ENCODE measurements around the gene FAM221B.

FAM221B gene

GRCh38 chr9:35854091-35854762, 25.7 kb upstream of the FAM221B start:
- Histone ChIP-seq H3K27ac (ENCODE audit: low read length) (no peak overlapping the region), H2AFZ (ENCODE audit: low read depth, low read length) (no peak overlapping the region), H3K4me3 (ENCODE audit: low read length) (no peak overlapping the region), H3K27me3 (ENCODE audit: low read depth, low read length) (no peaks in the 10 kb centered on the region), H3K9ac (ENCODE audit: low read length) (no peak overlapping the region), H3K36me3 (replicated peaks; ENCODE audit: low read depth, low read length) (no peaks in the 10 kb centered on the region), H3K9me3 (ENCODE audit: insufficient read depth, low read length) (no peaks in the 10 kb centered on the region), H3K4me2 (ENCODE audit: low read length) (no peak overlapping the region), H3K79me2 (ENCODE audit: low read length) (no peaks in the 10 kb centered on the region), H3K4me1 (ENCODE audit: low read length) (no peaks in the 10 kb centered on the region), H4K20me1 (ENCODE audit: insufficient read depth, low read length) (no peaks in the 10 kb centered on the region)
- TF ChIP-seq CTCF (IDR thresholded peaks at IDR 0.05; ENCODE audit: low read depth, low read length) (no peak), EZH2phosphoT487 (IDR thresholded peaks at IDR 0.05; ENCODE audit: low read depth) (no peak)

GRCh38 chr9:35852876-35853865, 24.6 kb upstream of the FAM221B start:
- TF ChIP-seq CTCF (IDR thresholded peaks at IDR 0.05; ENCODE audit: low read depth, low read length) = no peak
- TF ChIP-seq EZH2phosphoT487 (IDR thresholded peaks at IDR 0.05; ENCODE audit: low read depth) = no peak
- Histone ChIP-seq H3K4me3 (ENCODE audit: low read length) (no peak overlapping the region), H3K9me3 (ENCODE audit: insufficient read depth, low read length) (no peaks in the 10 kb centered on the region), H3K27ac (ENCODE audit: low read length) (no peak overlapping the region), H3K4me1 (ENCODE audit: low read length) (peaks cover 4% of the 10 kb centered on the region), H3K36me3 (replicated peaks; ENCODE audit: low read depth, low read length) (no peaks in the 10 kb centered on the region), H4K20me1 (ENCODE audit: insufficient read depth, low read length) (no peaks in the 10 kb centered on the region), H3K9ac (ENCODE audit: low read length) (no peak overlapping the region), H3K27me3 (ENCODE audit: low read depth, low read length) (no peaks in the 10 kb centered on the region), H2AFZ (ENCODE audit: low read depth, low read length) (no peak overlapping the region), H3K4me2 (ENCODE audit: low read length) (no peak overlapping the region), H3K79me2 (ENCODE audit: low read length) (no peaks in the 10 kb centered on the region)

- no peaks in the 10 kb centered on the region for H3K79me2 ChIP-seq (ENCODE audit: low read length)
- H3K4me2 ChIP-seq (ENCODE audit: low read length) = no peak overlapping the region
- no peak overlapping the region for H3K4me3 ChIP-seq (ENCODE audit: low read length)
- TF ChIP-seq CTCF (IDR thresholded peaks at IDR 0.05; ENCODE audit: low read depth, low read length) (no peak), EZH2phosphoT487 (IDR thresholded peaks at IDR 0.05; ENCODE audit: low read depth) (no peak)
- peaks cover 12% of the 10 kb centered on the region for H3K4me1 ChIP-seq (ENCODE audit: low read length)
- no peaks in the 10 kb centered on the region for H4K20me1 ChIP-seq (ENCODE audit: insufficient read depth, low read length)
- peaks cover 1% of the 10 kb centered on the region for H3K36me3 ChIP-seq (replicated peaks; ENCODE audit: low read depth, low read length)
- H3K9me3 ChIP-seq (ENCODE audit: insufficient read depth, low read length) = no peaks in the 10 kb centered on the region
- H2AFZ ChIP-seq (ENCODE audit: low read depth, low read length) = no peak overlapping the region
- no peaks in the 10 kb centered on the region for H3K27me3 ChIP-seq (ENCODE audit: low read depth, low read length)
- H3K9ac ChIP-seq (ENCODE audit: low read length) = no peak overlapping the region
- H3K27ac ChIP-seq (ENCODE audit: low read length) = no peak overlapping the region
Measured at GRCh38 chr9:35852267-35852815, 23.8 kb upstream of the FAM221B start.
